GM21423 (cell line): ENCODE measurements around the gene UHRF1.
A peak's percentile ranks its signal among the peaks of the same experiment; 100 is the strongest.
"Not testable (repeated sequence)": the region's sequence is repeated elsewhere in the genome, so short reads cannot be mapped to it uniquely, and the experiment has no call there.

Source experiments
- ATAC-seq: cut with Tn5 transposase; IDR thresholded peaks from one replicate; pipeline ENCODE4 v1.9.1; 2021; ENCODE audit warnings: mild to moderate bottlenecking, moderate library complexity; ENCODE audit not compliant: unreplicated experiment

The UHRF1 gene

GRCh38 chr19:4933528-4933927 lies 24.2 kb downstream of the UHRF1 start:
- ATAC-seq: no peak

DNA sequence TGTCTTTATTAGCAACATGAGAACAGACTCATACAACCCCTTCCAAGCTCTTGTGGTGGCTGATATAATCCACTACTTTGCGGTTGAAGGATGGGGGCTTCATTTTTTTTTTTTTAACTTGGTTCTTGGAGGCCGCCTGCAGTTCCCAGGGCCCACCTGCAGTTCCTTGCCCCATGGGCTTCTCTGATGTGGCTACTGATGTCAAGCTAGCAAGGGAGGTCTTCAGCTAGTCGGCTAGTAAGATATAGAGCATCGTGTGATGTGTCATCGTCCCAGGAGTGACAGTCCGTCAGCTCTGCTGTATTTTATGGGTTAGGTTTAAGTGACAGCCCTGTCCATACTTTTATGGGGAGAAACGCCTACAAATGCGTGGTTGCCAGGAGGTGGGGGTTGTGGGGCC lies 26.1 kb downstream of the UHRF1 start:
- ATAC-seq: no peak

DNA sequence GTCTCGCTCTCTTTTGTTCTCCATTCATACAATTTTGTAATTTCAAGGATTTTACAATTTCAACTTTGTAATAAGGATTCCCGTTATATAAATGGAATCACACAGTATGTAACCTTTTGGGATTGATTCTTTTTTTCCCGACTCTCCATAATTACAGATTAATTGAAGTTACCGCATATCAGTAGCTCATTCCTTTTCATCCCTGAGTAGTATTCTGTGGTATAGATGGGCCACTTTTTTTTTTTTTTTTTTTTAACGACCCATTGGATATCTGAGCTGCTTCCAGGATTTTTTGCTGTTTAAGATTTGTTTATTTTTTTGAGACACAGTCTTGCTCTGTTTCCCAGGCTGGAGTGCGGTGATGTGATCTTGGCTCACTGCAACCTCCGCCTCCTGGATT lies 27.8 kb downstream of the UHRF1 start:
- ATAC-seq: no peak

DNA sequence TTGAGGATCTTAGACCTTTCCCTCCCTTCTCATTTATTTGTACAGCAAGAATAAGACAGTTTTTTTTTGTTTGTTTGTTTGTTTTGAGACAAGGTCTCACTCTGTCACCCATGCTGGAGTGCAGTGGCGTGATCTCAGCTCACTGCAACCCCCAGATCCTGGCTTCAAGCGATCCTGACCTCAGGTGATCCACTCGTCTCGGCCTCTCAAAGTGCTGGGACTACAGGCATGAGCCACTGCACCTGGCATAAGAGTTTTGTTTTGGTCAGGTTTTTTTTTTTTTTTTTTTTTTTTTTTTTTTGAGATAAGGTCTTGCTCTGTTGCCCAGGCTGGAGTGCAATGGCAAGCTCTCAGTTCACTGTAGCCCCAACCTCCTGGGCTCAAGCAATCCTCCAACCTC lies 29.2 kb downstream of the UHRF1 start:
- not testable (repeated sequence) for ATAC-seq

GRCh38 chr19:4939466-4939865 lies 30.2 kb downstream of the UHRF1 start:
- ATAC-seq: no peak

DNA sequence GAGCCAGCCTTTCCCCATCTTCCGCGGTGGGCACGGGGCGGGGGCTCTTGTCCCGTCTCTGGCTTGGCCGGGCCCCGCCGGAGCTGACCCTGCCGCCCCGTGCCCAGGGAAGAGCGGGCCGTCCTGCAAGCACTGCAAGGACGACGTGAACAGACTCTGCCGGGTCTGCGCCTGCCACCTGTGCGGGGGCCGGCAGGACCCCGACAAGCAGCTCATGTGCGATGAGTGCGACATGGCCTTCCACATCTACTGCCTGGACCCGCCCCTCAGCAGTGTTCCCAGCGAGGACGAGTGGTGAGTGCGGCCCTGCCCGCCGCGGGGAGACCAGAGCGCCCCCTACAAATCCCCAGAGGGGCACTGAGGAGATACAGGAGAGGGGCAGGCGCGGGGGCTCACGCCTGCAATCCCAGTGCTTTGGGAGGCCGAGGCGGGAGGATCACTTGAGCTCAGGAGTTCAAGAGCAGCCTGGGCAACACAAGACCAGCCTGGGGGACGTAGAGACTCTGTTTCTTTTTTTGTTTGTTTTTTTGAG lies 32.4 kb downstream of the UHRF1 start:
- not testable (repeated sequence) for ATAC-seq

DNA sequence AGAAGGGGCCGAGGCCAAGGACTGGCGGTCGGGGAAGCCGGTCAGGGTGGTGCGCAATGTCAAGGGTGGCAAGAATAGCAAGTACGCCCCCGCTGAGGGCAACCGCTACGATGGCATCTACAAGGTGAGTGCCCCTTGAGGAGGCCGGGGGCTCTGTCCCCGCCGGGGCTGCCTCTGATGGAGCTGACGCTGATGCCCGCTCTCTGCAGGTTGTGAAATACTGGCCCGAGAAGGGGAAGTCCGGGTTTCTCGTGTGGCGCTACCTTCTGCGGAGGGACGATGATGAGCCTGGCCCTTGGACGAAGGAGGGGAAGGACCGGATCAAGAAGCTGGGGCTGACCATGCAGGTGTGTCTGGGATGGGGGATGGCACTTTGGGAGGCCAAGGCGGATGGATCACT lies 41.3 kb downstream of the UHRF1 start:
- not testable (repeated sequence) for ATAC-seq

GRCh38 chr19:4951656-4952055 lies 42.4 kb downstream of the UHRF1 start:
- no peak for ATAC-seq

DNA sequence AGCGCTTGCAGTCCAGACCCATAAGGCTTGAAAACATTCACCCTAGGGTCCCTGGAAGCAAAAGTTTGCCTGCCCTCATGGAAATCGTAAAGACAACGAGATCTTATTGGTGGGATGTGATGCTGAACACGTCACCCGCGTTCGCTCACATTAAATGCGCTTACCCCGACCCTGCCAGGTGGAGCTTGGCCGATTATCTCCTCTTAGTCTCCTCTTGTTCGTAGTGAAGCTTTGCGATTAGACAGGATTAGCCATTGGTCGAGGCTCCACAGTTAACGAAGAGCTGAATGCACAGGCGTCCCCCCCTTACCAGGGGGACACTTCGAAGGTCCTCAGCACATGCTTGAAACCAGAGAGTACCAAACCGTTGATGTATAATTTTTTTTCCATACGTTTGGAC lies 43.6 kb downstream of the UHRF1 start:
- no peak for ATAC-seq

GRCh38 chr19:4954320-4955149 lies 45.2 kb downstream of the UHRF1 start:
- not testable (repeated sequence) for ATAC-seq

- ATAC-seq: no peak
Observed at GRCh38 chr19:4955274-4955673, 46.0 kb downstream of the UHRF1 start.

DNA sequence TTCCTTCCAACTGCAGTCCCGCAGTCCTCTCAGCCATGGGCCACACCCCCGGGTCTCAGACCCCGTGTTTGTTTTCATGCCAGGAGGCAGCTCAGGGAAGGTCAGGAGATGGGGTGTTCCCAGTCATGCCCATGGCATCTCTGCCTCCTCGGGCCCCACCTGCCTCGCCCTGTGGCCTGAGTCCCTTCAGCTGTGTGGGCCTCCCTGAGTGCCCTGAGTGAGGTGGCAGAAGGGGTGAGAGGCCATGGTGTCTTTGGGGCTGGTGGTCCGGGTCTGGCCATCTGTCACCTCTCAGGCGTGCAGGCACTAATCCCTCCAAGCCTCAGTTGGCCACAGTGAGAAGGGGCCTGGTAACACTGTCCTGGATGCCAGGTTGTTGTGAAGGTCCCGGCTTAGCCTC lies 48.7 kb downstream of the UHRF1 start:
- ATAC-seq: no peak

- ATAC-seq: no peak
Observed at GRCh38 chr19:4962085-4962619, 52.9 kb downstream of the UHRF1 start.

GRCh38 chr19:4965061-4965460 lies 55.8 kb downstream of the UHRF1 start:
- ATAC-seq: no peak

GRCh38 chr19:4966591-4966990 lies 57.3 kb downstream of the UHRF1 start:
- ATAC-seq: no peak

GRCh38 chr19:4967738-4968461 lies 58.6 kb downstream of the UHRF1 start:
- no peak for ATAC-seq

DNA sequence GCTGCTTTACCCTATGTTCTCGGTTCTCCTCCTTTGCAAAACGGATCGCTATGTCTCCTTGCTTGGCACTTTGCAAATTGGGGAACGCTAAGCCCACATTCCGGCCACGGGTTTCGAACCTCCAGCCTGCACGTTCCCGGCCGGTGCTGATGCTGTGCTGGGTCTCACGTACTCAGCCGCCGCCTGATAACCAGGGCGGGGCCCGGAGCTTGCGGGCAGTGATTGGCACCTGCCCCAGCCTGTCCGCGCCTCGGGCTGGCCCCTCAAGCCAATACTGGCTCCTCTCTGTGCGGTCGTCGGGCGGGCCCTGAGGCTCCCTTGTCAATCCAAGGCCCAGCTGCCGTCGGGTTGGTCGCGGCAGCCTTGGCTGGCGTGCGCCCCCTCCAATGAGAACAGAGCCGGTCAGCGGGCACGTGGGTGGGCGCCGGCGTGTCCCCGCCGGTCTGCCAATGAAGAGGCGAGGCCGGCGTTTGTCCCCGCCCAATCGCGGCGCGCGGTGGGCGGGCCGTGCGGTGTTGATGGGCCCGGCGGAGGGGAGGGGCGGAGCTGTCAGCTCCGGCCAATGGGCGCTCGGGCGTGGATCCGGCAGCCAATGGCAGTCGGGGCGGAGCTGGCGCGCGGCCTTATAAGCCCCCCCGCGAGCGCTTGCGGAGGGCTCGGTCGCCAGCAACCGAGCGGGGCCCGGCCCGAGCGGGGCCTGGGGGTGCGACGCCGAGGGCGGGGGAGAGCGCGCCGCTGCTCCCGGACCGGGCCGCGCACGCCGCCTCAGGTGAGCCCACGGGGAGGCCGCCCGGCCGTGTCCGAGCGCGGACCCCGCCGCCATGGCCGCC lies 59.4 kb downstream of the UHRF1 start, which contains the start of gene KDM4B:
KDM4B (plus strand) TSS at position 652 of the 830 bp plus-strand sequence. CDS start 63,778 bp downstream, outside the sequence.
- ATAC-seq: peak; percentile 90

DNA sequence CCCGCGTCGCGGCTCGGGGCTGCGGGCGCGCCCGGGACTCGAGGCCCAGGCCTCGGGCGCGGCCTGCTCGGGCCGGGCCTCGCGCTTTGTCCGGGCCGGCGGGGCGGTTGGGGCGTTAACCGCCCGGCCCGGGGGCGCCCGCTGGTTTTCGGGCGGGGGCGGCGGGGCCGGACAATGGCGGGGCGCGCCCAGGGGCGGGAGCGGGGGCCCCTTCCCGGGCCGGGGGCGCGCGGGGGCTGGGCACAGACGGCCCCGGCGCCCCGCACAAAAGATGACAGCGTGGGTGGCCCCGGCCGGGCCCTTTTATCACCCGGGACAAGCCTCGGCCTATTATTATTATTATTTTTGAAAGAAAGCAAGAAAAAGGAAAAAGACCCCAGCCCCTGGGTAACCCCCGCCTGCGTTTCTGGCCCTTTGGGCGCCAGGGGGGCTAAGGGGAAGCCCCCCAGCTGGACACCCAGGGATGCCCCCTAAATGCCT lies 60.0 kb downstream of the UHRF1 start:
- ATAC-seq: no peak

DNA sequence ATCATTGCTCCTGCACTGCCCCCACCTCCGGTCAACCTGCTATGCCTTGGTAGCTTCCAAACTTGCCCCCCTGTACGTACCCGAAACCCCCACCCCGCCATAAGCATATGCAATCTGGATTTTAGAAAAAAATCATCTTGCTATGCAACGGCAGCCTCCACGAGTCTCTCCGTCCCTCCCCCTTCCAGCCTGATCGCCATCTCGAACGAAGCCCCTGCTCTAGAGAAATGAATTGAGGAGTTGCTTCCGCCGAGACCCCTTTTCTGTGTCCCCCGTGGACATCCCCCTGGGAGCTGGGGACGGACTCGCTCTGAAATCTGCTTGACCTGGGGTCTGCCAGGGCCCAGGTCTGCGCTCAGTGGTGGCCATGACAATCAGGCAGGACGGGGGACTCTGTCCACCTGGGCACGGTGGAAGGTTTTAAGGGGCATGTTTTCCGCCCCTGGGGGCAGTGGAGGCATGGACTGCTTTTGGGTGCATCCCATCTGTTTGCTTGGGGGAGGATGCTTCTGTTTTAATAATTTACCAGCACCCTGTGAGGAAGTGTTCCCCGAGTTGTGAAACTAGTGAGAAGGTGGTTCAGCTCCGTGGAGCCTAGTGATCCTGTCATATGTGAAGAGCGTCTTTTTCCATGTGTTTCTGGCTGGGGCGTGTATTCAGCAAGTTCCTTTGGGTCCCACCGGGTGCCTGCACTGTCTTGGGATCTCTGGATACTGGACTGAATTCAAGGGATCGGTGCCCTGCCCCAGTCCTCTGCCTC lies 60.7 kb downstream of the UHRF1 start:
- ATAC-seq: no peak
